Measurements from ENCODE around the gene HOXB3.

The HOXB3 gene

GRCh38 chr17:48590607-48591161, 643 bp upstream of the HOXB3 start:
- no peak for DNase-seq (ENCODE audit: low read depth in 1 of 2, low spot score in 1 of 2)
- in situ Hi-C loops (cut with HindIII; ENCODE audit: low pct_unique_long_range_greater_than_20kb, low sequenced_read_pairs): no loop called here
- TF ChIP-seq JUND (IDR thresholded peaks at IDR 0.05; ENCODE audit: low read depth): no peak

GRCh38 chr17:48589060-48589830, 796 bp downstream of the HOXB3 start:
- no peak for DNase-seq (ENCODE audit: low read depth in 1 of 2, low spot score in 1 of 2)
- TF ChIP-seq JUND (IDR thresholded peaks at IDR 0.05; ENCODE audit: low read depth): no peak
- in situ Hi-C loops (cut with HindIII; ENCODE audit: low pct_unique_long_range_greater_than_20kb, low sequenced_read_pairs): no loop called here

GRCh38 chr17:48588528-48588927, 1.5 kb downstream of the HOXB3 start:
- DNase-seq (ENCODE audit: low read depth in 1 of 2, low spot score in 1 of 2): peak in 1 of 2 experiments; percentile 41
- in situ Hi-C loops (cut with HindIII; ENCODE audit: low pct_unique_long_range_greater_than_20kb, low sequenced_read_pairs): no loop called here
- no peak for TF ChIP-seq JUND (IDR thresholded peaks at IDR 0.05; ENCODE audit: low read depth)

GRCh38 chr17:48588074-48588415, 2.0 kb downstream of the HOXB3 start:
- no peak for DNase-seq (ENCODE audit: low read depth in 1 of 2, low spot score in 1 of 2)
- in situ Hi-C loops (cut with HindIII; ENCODE audit: low pct_unique_long_range_greater_than_20kb, low sequenced_read_pairs): no loop called here
- no peak for TF ChIP-seq JUND (IDR thresholded peaks at IDR 0.05; ENCODE audit: low read depth)

GRCh38 chr17:48587276-48588073, 2.6 kb downstream of the HOXB3 start:
- in situ Hi-C loops (cut with HindIII; ENCODE audit: low pct_unique_long_range_greater_than_20kb, low sequenced_read_pairs): no loop called here
- TF ChIP-seq JUND (IDR thresholded peaks at IDR 0.05; ENCODE audit: low read depth): no peak
- no peak for DNase-seq (ENCODE audit: low read depth in 1 of 2, low spot score in 1 of 2)

DNA sequence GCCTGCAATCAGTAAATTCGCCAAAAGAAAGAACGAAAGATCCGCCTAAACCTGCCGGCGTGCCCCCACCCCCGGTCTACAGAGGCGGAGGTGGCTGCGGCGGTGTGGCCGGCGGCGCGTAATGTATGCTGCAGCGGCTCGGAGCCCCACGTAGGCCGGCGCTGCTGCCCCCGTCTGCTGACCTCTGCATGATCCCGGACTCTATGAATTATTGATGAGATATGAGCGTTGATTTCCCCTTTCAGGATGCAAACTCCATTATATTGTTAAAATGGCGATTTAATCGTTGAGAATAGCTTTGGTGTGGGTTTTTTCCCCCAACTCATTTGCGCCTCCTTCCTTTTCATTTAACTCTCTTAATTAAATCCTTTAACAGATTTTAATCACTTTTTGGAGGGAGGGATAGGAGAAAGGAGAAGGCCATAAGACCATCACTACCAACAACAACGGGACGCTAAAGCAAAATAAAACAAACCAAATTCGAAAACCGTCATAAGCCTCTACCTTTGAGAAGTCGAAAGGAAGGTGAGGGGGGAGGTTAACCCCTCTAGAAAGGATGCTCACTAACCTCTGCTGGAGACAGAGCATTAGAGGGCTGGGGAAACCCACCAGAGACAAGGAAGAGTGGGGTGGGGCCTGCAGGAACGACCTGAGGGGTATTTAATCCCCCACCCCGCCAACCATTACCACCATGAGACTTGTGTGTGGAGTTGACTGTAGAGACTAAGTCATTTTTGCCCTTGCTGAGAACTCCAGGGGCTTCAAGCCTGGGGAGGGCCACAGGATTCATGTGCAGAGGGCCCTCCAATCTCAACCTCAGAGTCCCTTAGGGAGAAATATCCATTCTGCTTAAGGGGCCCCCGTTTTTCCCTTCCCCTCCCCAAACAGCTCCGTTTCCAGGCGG, 3.4 kb downstream of the HOXB3 start:
- in situ Hi-C loops (cut with HindIII; ENCODE audit: low pct_unique_long_range_greater_than_20kb, low sequenced_read_pairs): no loop called here
- DNase-seq (ENCODE audit: low read depth in 1 of 2, low spot score in 1 of 2): no peak
- TF ChIP-seq JUND (IDR thresholded peaks at IDR 0.05; ENCODE audit: low read depth): no peak

- no peak for DNase-seq (ENCODE audit: low read depth in 1 of 2, low spot score in 1 of 2)
- TF ChIP-seq JUND (IDR thresholded peaks at IDR 0.05; ENCODE audit: low read depth): no peak
- in situ Hi-C loops (cut with HindIII; ENCODE audit: low pct_unique_long_range_greater_than_20kb, low sequenced_read_pairs): no loop called here
These were observed 5.8 kb downstream of the HOXB3 start for GRCh38 chr17:48584223-48584741.

DNA sequence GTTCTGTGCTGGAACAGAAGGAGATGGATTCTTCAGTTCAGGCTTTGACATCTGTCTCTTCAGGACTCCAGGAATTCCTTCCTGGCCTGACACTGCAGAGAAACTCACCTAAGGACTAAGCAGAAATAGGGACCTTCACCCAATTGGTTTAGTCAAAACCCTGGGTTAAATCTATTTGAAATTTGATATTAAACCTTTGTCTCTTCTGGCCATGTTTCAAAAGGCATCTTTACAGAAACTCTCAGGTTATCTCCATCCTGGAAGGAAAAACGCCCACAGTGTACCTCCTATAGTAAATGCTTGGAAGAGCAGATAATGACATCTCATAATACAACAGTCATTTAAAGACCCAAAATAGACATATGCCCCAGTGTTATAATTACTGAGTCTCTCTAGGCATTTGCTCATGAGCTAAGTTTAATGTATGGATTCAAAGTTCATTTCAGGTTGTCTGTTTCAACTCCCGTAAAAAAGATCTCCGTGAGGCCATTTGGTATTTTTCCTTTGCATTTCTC, 6.3 kb downstream of the HOXB3 start:
- TF ChIP-seq JUND (IDR thresholded peaks at IDR 0.05; ENCODE audit: low read depth): no peak
- no peak for DNase-seq (ENCODE audit: low read depth in 1 of 2, low spot score in 1 of 2)
- in situ Hi-C loops (cut with HindIII; ENCODE audit: low pct_unique_long_range_greater_than_20kb, low sequenced_read_pairs): no loop called here

DNA sequence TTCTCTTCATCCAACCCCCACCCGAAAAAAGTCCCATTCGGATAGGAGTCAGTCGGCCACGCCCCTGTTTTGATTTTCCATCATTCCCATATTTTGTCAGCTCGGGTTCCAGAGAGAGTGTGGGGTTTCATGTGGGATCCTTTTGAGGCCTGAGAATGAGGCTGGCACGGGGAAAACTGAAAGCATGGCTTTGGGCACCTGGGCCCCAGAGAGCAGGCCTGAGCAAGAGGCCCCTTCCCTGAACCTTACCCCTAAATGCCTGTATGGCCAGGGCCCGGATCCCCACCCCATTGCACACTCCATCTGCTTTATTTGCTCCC, 7.3 kb downstream of the HOXB3 start:
- in situ Hi-C loops (cut with HindIII; ENCODE audit: low pct_unique_long_range_greater_than_20kb, low sequenced_read_pairs): no loop called here
- no peak for TF ChIP-seq JUND (IDR thresholded peaks at IDR 0.05; ENCODE audit: low read depth)
- DNase-seq (ENCODE audit: low read depth in 1 of 2, low spot score in 1 of 2): no peak

DNA sequence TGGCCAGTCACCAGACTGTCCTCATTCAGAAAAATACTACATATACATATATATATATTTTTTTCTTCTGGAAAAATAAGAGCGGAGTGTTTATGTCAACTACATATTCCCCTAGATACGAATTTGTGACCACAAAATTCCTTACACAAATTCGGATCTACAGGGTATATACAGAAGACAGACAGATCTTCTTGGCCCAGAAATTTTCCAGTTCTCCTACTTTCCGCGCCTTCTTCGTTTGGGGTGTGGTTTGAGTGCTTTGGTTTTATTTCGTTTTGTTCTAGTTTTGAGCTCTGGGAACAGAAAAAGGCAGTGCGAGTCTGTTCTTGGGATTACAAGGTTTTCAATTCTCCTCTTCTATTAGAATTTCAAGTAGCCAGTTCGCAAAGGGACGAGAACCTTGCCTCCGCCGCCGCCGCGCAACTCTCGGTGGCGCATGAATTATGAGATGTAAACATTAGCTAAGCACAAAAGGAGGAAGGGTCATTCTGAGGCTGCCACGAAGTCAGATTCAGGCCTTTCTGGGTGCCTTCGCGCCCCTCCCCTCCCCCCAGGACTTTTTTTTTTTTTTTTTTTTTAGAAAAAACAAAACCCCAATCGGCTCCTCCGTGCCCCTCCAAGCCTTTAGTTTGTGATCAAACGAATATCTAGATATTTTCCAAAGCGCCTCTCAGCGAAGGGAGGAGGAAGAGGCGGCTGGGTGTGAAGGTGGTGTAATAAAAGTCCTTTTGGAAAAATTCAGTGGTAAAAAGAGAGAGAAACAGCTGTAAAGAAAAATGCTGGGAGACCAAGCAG, 10.1 kb downstream of the HOXB3 start:
- in situ Hi-C loops (cut with HindIII; ENCODE audit: low pct_unique_long_range_greater_than_20kb, low sequenced_read_pairs): no loop called here
- no peak for TF ChIP-seq JUND (IDR thresholded peaks at IDR 0.05; ENCODE audit: low read depth)
- DNase-seq (ENCODE audit: low read depth in 1 of 2, low spot score in 1 of 2): no peak

GRCh38 chr17:48579471-48579759, 10.6 kb downstream of the HOXB3 start:
- no peak for TF ChIP-seq JUND (IDR thresholded peaks at IDR 0.05; ENCODE audit: low read depth)
- in situ Hi-C loops (cut with HindIII; ENCODE audit: low pct_unique_long_range_greater_than_20kb, low sequenced_read_pairs): no loop called here
- no peak for DNase-seq (ENCODE audit: low read depth in 1 of 2, low spot score in 1 of 2)
